Inflammatory macrophage treated with lipopolysaccharide for 4 hours (primary cell): ENCODE data around the gene APCDD1.
"Not testable (repeated sequence)": the region's sequence is repeated elsewhere in the genome, so short reads cannot be mapped to it uniquely, and the experiment has no call there.

Experiments
- DNase-seq: peaks from one replicate; pipeline ENCODE4 v3.0.0-alpha.2; 2020

The APCDD1 gene

GRCh38 chr18:10464161-10464648 lies 9.8 kb downstream of the APCDD1 start:
- DNase-seq, result not testable (repeated sequence)

- DNase-seq, result no peak
These were observed 10.9 kb downstream of the APCDD1 start for GRCh38 chr18:10465174-10465939.

GRCh38 chr18:10470429-10470828 lies 16.0 kb downstream of the APCDD1 start:
- no peak for DNase-seq

GRCh38 chr18:10471574-10471973 lies 17.1 kb downstream of the APCDD1 start:
- no peak for DNase-seq

- no peak for DNase-seq
These were observed 18.7 kb downstream of the APCDD1 start for GRCh38 chr18:10473132-10473531.

GRCh38 chr18:10474309-10474708 lies 19.9 kb downstream of the APCDD1 start:
- no peak for DNase-seq

GRCh38 chr18:10475276-10475653 lies 20.8 kb downstream of the APCDD1 start:
- DNase-seq, result peak; percentile 50

- DNase-seq, result no peak
These were observed 21.3 kb downstream of the APCDD1 start for GRCh38 chr18:10475654-10476291.

- DNase-seq, result no peak
These were observed 21.9 kb downstream of the APCDD1 start for GRCh38 chr18:10476338-10476791.

- DNase-seq, result no peak
These were observed 22.9 kb downstream of the APCDD1 start for GRCh38 chr18:10477121-10477862.

GRCh38 chr18:10477863-10478260 lies 23.4 kb downstream of the APCDD1 start:
- no peak for DNase-seq

- no peak for DNase-seq
These were observed 27.4 kb downstream of the APCDD1 start for GRCh38 chr18:10481831-10482230.

GRCh38 chr18:10482363-10482984 lies 28.0 kb downstream of the APCDD1 start:
- DNase-seq, result no peak

GRCh38 chr18:10482985-10483949 lies 28.8 kb downstream of the APCDD1 start:
- DNase-seq, result peak; percentile 65

GRCh38 chr18:10485475-10485874 lies 31.0 kb downstream of the APCDD1 start:
- no peak for DNase-seq

- no peak for DNase-seq
These were observed 31.9 kb downstream of the APCDD1 start for GRCh38 chr18:10486362-10486761.

GRCh38 chr18:10487154-10487553 lies 32.7 kb downstream of the APCDD1 start:
- no peak for DNase-seq

GRCh38 chr18:10488017-10488416 lies 33.6 kb downstream of the APCDD1 start:
- DNase-seq, result no peak

- DNase-seq, result peak; percentile 63
These were observed 36.1 kb downstream of the APCDD1 start for GRCh38 chr18:10490401-10491165.

GRCh38 chr18:10495936-10496335 lies 41.5 kb downstream of the APCDD1 start:
- DNase-seq, result peak; percentile 39

GRCh38 chr18:10497206-10497749 lies 42.8 kb downstream of the APCDD1 start:
- peak; percentile 75 for DNase-seq
